ENCODE data around the gene PSD. TPM values are rescaled to one million over a fixed set of nuclear protein-coding genes. Genes with fewer than 3 reads are reported as not detected.
A peak's percentile ranks its signal among the peaks of the same experiment; 100 is the strongest.

PSD gene
- total RNA-seq, 4 donors from 2014 or later = 0.22 to 3.4 (median 0.93) TPM

- intact Hi-C loops (cut with DNase I) = no loop called here
- Histone ChIP-seq H3K27ac (peak overlapping the region; percentile 87 to 96 (median 95)), H3K9me3 (no peaks in the 10 kb centered on the region), H3K36me3 (peaks cover 5 to 24% (median 9%) of the 10 kb centered on the region in 3 donors), H3K27me3 (peaks cover 0 to 42% (median 2%) of the 10 kb centered on the region in 4 donors), H3K4me1 (peaks cover 29 to 50% (median 32%) of the 10 kb centered on the region in 3 donors), H3K4me3 (peak overlapping the region; percentile 66 to 97 (median 92))
- no peak for TF ChIP-seq POLR2A (IDR thresholded peaks at IDR 0.05)
- TF ChIP-seq CTCF (IDR thresholded peaks at IDR 0.05) = no peak
- WGBS, 2 donors = 0 to 2% methylated on average over 9 to 14 of the region's 21 CpGs
- DNase-seq = no peak
Observed at GRCh38 chr10:102420181-102420713, 1.7 kb upstream of the PSD start.

GRCh38 chr10:102419269-102420180 is 940 bp upstream of the PSD start:
- peaks cover 0 to 49% (median 2%) of the 10 kb centered on the region in 4 donors for H3K27me3 ChIP-seq
- H3K27ac ChIP-seq = peak overlapping the region in 3 of 4 donors; percentile 95 to 96 (median 95)
- peaks cover 29 to 50% (median 32%) of the 10 kb centered on the region in 3 donors for H3K4me1 ChIP-seq
- no peaks in the 10 kb centered on the region for H3K9me3 ChIP-seq
- no peak for DNase-seq
- H3K4me3 ChIP-seq = peak overlapping the region; percentile 66 to 97 (median 92)
- TF ChIP-seq CTCF (IDR thresholded peaks at IDR 0.05) (no peak), POLR2A (IDR thresholded peaks at IDR 0.05) (no peak)
- intact Hi-C loops (cut with DNase I) = no loop called here
- H3K36me3 ChIP-seq = peaks cover 5 to 17% (median 7%) of the 10 kb centered on the region in 3 donors
- WGBS, 2 donors = 0 to 3% methylated on average over 15 to 31 of the region's 54 CpGs

GRCh38 chr10:102416695-102417094 is 1.9 kb downstream of the PSD start:
- DNase-seq = no peak
- no peak overlapping the region for H3K27ac ChIP-seq
- H3K9me3 ChIP-seq = no peaks in the 10 kb centered on the region
- 75% methylated on average over 10 of the region's 20 CpGs; no CpG with 5 or more reads in 1 of the 2 donors for WGBS, 2 donors
- intact Hi-C loops (cut with DNase I) = no loop called here
- no peak overlapping the region for H3K4me3 ChIP-seq
- no peaks in the 10 kb centered on the region for H3K36me3 ChIP-seq
- H3K27me3 ChIP-seq = peaks cover 0 to 78% (median 9%) of the 10 kb centered on the region in 4 donors
- TF ChIP-seq POLR2A (IDR thresholded peaks at IDR 0.05) = no peak
- TF ChIP-seq CTCF (IDR thresholded peaks at IDR 0.05) = no peak
- peaks cover 15 to 28% (median 17%) of the 10 kb centered on the region in 3 donors for H3K4me1 ChIP-seq

GRCh38 chr10:102416283-102416682 is 2.3 kb downstream of the PSD start:
- H3K27me3 ChIP-seq = peaks cover 0 to 82% (median 12%) of the 10 kb centered on the region in 4 donors
- no peaks in the 10 kb centered on the region for H3K36me3 ChIP-seq
- H3K9me3 ChIP-seq = no peaks in the 10 kb centered on the region
- H3K4me1 ChIP-seq = peaks cover 15 to 25% (median 17%) of the 10 kb centered on the region in 3 donors
- no CpG with 5 or more reads among the region's 9 CpGs for WGBS, 2 donors
- intact Hi-C loops (cut with DNase I) = no loop called here
- no peak overlapping the region for H3K4me3 ChIP-seq
- no peak overlapping the region for H3K27ac ChIP-seq
- no peak for TF ChIP-seq CTCF (IDR thresholded peaks at IDR 0.05)
- TF ChIP-seq POLR2A (IDR thresholded peaks at IDR 0.05) = no peak
- DNase-seq = no peak

GRCh38 chr10:102414749-102415148 is 3.8 kb downstream of the PSD start:
- no peaks in the 10 kb centered on the region for H3K9me3 ChIP-seq
- no peak for TF ChIP-seq POLR2A (IDR thresholded peaks at IDR 0.05)
- no peak for TF ChIP-seq CTCF (IDR thresholded peaks at IDR 0.05)
- WGBS, 2 donors = 38 to 45% methylated on average over 3 to 15 of the region's 20 CpGs
- no peak overlapping the region for H3K27ac ChIP-seq
- peaks cover 13 to 30% (median 15%) of the 10 kb centered on the region in 3 donors for H3K4me1 ChIP-seq
- intact Hi-C loops (cut with DNase I) = no loop called here
- H3K4me3 ChIP-seq = no peak overlapping the region
- H3K36me3 ChIP-seq = no peaks in the 10 kb centered on the region
- peaks cover 7 to 97% (median 25%) of the 10 kb centered on the region in 4 donors for H3K27me3 ChIP-seq
- DNase-seq = no peak

All from esophagus squamous epithelium (tissue), 5 donors.